Epidermal melanocyte (primary cell): ENCODE measurements around the gene PPIL1.

Experiments
- DNase-seq: peaks from one replicate; pipeline ENCODE4 v3.0.0; 2011; ENCODE audit warnings: low spot score; ENCODE audit not compliant: insufficient read length

Gene PPIL1

DNA sequence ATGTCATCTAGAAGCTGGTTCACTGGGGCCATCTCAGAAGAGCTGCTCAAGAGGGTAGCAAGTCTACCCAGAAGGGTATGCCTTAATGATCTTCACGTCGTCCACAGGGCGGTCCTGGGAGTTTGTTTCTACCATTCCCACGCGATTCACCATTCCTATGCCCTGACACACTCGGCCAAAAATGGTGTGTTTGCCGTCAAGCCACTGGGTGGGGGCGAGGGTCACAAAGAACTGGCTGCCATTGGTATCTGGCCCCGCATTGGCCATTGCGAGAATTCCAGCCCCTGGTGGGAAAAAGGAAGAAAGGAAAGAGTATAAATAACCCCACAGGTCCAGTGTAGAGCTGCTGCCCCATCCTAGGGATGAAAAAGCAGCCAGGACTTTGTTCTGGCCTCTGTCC is 18.9 kb downstream of the PPIL1 start:
- no peak for DNase-seq

DNA sequence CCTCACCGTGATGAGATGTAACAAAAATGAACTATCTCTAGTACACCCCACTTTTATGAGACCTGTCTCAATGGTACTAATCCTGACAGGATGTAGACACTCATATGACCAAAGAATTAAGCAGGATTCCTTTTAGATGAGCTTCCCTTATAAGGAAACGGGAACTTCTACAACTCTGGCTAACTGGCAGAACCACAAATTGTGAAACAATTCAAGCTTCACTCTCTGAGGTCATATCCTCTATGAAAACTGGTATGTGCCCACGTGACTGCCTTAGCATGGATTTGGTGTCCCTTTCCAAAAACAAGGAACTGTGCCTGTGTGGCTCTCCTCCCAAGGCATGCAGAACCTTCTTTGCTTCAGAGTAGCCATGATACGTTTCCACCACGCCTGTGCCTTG is 21.3 kb downstream of the PPIL1 start:
- no peak for DNase-seq

DNA sequence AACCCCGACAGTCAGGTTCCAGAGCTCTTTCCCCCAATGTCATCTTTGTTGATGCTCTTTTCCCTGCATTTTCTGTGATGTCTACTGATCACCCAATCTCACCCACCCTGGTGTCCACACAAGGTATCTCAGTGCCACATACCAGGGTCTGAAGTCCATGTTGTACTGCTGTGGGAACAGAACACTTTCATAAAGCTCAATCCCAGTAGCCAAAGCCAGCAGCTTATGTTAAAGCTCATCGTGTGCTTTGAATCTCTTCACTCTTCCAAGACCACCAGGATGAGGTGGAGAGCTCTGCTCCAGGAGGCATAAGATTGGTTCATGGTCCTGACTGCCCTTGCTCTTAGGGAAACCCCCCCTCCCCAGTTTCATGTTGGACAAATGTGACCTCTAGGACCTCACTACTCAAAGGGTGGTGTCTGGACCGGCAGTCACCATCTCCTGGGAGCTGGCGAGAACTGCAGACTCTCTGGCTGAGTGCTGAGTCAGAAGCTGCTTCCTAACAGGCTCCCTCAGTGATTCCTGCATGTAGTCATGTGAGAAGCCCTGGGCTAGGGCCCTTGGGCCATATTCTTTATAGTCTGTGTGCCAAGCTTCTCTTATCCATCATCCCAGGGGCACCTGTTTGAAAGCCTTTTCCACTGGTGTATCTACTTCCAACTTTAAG is 22.0 kb downstream of the PPIL1 start:
- no peak for DNase-seq

GRCh38 chr6:36851626-36852025 is 23.0 kb downstream of the PPIL1 start:
- no peak for DNase-seq

- peak; percentile 54 for DNase-seq
Observed at GRCh38 chr6:36851149-36851614, 23.4 kb downstream of the PPIL1 start.

- DNase-seq, result no peak
Observed at GRCh38 chr6:36850021-36850420, 24.6 kb downstream of the PPIL1 start.

DNA sequence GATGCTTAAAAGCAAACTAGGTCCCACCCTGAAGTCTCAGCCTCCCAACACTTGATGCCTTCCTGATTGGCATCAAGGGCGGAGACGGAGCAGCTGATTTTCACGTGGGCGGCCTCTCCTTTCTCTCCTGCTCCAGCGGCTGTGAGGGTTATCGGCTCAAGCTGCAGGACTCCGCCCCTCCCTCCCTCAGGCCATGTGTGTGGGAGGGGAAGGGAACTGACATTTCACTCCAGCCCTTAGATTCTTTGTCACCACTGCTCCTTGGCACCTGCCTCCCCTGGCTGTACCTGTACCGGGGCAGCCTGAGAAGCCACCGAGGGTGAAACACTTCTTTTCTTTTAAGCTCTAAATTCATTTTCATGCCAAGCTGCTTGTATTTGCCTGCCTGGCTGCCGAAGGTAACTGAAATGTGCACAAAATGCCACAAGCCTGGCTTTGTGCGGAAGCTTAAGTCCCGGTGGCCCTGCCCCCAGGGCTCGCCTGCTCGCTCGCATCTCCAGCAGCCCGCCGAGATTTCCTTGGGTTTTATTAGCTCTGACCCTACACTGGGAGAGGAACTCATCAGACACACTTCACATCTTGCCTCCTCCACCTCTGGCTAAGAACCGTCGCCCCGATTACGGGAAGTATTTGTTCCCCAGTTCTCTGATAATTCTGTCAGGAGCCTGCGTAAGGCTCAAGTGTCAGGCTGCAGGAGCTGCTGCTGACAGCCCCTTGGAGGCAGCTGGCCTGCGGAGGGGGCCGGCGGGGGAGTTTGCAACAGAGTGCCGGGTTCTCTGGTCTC is 25.8 kb downstream of the PPIL1 start:
- peak; percentile 52 for DNase-seq

GRCh38 chr6:36847991-36848390 is 26.6 kb downstream of the PPIL1 start:
- DNase-seq, result no peak

- DNase-seq, result no peak
Observed at GRCh38 chr6:36847152-36847551, 27.5 kb downstream of the PPIL1 start.

DNA sequence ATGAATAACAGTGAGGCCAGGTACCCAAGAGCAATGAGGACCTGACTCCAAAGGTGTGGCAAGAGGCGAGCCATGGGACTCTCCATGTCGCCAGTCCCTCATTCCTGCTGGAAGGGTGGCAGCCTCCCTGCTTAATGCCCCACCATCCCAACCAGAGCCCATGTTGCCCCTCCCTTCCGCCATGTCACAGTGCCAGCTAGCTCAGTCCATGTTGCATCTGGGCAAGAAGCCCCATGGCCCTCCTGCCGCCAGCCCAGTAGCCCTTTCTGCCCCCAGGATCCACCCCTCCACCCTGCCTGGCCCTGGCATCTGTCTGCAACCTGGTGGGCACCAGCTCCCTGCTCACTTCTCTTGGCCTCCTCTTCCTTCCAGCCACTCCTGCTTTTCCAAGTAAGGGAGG is 29.4 kb downstream of the PPIL1 start:
- DNase-seq, result no peak

DNA sequence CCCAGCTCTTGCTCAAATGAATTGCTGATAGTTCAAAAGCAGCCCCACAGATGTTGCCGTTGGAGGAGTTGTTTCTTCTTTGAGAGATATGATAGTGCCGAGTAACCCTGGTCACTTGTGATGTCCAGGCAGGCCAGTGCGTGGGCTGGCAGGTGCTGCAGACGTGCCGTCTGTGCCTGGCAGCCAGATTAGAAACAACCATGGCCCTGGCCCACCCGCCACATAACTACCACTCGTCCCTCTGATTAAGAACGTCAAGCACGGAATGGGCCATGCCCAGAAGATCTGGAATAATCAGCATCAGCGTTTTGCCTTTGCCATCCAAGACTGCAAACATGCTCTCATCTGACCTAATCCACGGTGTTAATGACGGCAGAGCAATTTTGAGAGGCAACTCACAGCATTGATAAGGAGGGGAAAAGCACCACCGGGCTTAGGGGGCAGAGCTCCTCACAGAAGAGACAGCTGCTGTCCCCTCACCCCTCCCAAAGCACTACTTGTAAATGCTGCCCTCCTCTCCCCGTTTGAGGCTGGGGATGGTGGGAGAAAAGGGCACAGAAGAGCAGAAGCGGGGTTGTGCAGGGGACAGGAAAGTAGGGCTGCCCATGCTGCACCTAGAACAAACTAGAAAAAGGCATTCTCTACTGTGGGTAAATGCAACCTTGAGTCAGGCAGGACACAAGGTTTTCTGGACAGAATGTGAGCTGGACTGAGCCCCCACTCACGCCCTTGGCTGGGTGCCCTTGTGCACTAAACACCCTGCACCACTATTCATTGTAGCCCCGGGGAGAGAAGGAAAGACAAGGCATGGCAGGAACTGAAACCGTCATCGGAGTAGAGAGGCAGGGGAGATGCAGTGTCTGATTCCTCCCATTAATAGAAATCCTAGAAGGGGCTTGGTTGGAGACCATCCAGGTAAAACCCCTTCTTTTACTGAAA is 30.1 kb downstream of the PPIL1 start:
- no peak for DNase-seq

GRCh38 chr6:36843170-36843569 is 31.4 kb downstream of the PPIL1 start:
- no peak for DNase-seq

- no peak for DNase-seq
Observed at GRCh38 chr6:36841756-36842155, 32.8 kb downstream of the PPIL1 start.

GRCh38 chr6:36840432-36841403 is 33.9 kb downstream of the PPIL1 start:
- no peak for DNase-seq

DNA sequence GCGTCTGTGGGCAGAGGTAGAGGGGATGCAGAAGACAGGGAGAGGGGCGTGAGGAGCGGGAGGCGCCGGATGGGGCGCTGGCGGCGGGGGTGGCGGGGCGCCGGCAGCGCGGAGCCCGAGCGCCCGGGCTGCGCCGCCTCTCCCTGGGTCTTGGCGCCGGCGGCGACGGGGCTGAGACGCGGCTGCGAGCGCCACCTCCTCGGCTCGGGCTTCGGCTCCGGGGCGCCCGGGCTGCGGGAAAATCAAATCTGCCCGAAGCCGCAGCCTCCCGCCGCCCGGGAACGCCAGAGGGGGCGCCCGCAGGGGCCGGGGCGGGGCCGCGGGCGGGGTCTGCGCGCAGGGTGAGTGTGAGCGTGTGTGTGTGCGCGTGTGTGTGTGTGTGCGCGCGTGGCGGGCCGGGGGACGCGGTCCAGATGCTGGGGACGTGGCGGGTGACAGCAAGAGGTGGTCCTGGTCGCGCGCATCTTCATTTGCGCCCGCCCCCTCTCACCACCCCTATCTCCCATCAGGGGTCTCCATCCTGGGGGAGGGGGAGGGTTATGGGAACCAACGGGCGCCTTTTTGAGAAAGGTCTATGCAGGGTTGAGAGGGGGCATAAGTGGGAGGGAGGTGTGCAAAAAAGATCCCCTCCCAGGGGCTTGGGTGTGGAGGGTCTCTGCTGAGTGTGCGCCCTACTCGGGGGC is 34.7 kb downstream of the PPIL1 start:
- DNase-seq, result no peak

- DNase-seq, result no peak
Observed at GRCh38 chr6:36838896-36839748, 35.5 kb downstream of the PPIL1 start, which contains the start of gene CPNE5. Gene CPNE5 (minus strand): TSS chr6:36839444. CDS start chr6:36839377, 67 bp downstream.

- DNase-seq, result no peak
Observed at GRCh38 chr6:36837686-36838085, 36.9 kb downstream of the PPIL1 start.

- DNase-seq, result no peak
Observed at GRCh38 chr6:36837022-36837339, 37.6 kb downstream of the PPIL1 start.
